ENCODE results near the gene LENG9.
"Not testable (repeated sequence)": the region's sequence is repeated elsewhere in the genome, so short reads cannot be mapped to it uniquely, and the experiment has no call there.

The LENG9 gene

GRCh38 chr19:54463531-54464043, at the start of gene LENG9:
LENG9 (minus strand) TSS chr19:54463778; CDS start chr19:54463526, 252 bp downstream.
- peak; percentile 100 for DNase-seq (ENCODE audit: low spot score)

- DNase-seq (ENCODE audit: low spot score): not testable (repeated sequence)
These were observed 45.8 kb upstream of the LENG9 start for GRCh38 chr19:54509200-54509940.

- not testable (repeated sequence) for DNase-seq (ENCODE audit: low spot score)
These were observed 44.9 kb upstream of the LENG9 start for GRCh38 chr19:54508487-54508886.

DNA sequence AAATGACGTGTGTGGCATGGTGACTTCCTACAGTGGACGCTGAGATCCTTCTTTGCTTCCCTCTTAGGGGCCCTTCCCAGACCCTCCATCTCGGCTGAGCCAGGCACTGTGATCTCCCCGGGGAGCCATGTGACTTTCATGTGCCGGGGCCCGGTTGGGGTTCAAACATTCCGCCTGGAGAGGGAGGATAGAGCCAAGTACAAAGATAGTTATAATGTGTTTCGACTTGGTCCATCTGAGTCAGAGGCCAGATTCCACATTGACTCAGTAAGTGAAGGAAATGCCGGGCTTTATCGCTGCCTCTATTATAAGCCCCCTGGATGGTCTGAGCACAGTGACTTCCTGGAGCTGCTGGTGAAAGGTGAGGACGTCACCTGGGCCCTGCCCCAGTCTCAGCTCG, 44.2 kb upstream of the LENG9 start:
- no peak for DNase-seq (ENCODE audit: low spot score)

DNA sequence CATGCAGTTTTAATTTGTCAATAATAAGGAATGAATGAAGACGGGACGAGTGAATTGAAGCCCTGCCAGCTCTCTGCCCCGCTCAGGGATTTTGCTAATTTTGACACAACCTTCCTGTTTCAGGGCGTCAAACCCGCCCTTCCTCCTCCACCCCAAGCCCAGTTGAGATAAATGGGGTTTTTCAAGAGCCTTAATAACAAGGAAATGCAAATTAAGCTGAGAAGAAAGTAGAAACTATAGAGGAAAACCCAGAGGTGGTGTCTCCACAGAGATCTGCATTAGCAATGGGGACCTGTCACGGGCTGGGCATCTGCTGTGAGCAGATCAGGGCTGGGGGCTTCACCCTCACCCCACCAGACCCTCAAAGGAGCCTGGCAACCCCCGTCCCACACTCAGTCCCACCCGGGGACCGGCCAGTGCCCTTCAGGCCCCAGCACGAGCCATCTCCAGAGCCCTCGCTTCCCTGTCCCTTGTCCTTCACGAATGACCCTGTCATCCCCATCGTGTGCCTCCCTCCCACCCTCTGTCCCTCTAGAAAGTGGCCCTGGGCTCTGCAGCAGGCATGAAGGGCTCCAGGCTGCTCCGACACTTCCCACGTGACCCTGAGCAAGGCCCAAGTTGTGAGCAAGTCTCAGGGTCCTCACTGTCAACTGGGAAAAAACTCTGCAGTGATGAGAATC, 43.6 kb upstream of the LENG9 start:
- DNase-seq (ENCODE audit: low spot score): not testable (repeated sequence)

DNA sequence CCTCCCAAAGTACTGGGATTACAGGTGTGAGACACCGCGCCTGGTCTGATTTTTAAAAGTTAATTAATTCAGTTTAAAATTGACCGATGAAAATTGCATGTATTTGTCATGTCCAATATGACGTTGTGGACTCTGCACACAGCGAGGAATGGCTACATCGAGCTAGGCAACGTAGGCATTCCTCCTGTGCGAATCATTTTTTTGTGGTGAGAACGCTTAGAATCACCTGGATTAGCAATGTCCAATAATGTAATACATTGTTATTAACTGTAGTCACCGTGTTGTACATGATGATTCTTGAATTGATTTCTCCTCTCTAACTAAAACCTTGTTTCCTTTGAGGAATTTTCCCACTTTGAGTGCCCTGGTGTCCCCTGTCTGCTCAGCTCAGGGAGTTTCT, 42.5 kb upstream of the LENG9 start:
- no peak for DNase-seq (ENCODE audit: low spot score)

- not testable (repeated sequence) for DNase-seq (ENCODE audit: low spot score)
These were observed 42.0 kb upstream of the LENG9 start for GRCh38 chr19:54505542-54505941.

- DNase-seq (ENCODE audit: low spot score): no peak
These were observed 39.0 kb upstream of the LENG9 start, which contains the start of gene LAIR2 for GRCh38 chr19:54502518-54503048. LAIR2 (plus strand) TSS chr19:54502831; CDS start chr19:54502919, 88 bp downstream.

DNA sequence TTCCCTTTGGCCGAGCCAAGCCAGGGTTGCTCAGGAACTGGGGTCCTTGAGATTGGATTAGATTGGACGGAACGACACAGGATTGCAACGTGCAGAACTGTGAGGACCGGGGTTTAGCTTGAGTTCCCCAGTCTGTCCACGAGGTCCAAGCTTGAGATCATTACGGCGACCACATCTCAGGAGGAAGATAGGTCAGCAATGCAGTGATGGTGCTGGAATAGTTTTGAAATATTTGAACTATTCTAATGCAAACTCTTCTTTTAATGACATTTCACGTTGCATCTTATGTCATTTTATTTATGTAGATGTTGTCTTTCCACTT, 34.8 kb upstream of the LENG9 start:
- not testable (repeated sequence) for DNase-seq (ENCODE audit: low spot score)

- DNase-seq (ENCODE audit: low spot score): not testable (repeated sequence)
These were observed 34.3 kb upstream of the LENG9 start for GRCh38 chr19:54497747-54498450.

DNA sequence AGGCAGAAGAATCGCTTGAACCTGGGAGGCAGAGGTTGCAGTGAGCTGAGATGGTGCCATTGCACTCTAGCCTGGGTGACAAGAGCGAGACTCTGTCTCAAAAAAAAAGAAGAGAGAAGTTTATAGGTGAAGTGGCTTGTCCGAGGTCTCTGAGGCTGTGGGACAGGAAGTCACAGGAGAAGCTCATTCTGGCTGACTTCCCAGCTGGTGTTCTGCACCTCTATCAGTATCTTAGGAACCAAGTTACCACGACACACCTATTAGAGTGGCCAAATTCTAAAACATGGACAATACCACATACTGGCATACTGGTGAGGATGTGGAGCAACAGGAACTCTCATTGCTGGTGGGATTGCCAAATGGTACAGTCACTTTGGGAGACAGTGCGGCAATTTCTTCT, 31.7 kb upstream of the LENG9 start:
- not testable (repeated sequence) for DNase-seq (ENCODE audit: low spot score)

DNA sequence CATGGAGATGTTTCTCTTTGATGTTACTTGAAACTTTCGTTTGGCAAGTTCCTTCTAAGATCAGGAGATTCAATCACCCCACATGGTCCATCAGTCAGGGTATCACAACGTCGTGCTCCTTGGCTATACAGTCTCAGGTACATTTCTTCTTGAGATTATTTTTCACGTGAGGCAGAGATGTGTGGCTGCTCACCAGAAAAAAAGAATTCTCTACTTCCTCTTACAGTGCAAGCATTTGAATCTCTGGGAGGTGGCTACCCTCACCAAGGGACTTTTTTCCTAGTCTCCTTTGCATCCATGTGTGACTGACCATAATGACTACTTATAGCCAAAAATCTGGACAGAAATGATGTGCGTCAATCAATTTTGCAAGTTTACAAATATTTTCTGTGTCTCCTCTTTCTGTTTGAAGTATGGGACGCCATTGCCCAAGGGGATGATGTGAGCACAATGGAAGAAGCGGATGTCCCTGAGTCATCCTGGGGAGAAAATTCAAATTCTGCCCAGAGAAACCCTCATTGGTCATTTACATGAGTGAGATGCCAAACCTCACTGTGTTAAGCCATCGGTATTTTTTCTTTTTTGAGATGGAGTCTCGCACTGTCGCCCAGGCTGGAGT, 30.5 kb upstream of the LENG9 start:
- no peak for DNase-seq (ENCODE audit: low spot score)

DNA sequence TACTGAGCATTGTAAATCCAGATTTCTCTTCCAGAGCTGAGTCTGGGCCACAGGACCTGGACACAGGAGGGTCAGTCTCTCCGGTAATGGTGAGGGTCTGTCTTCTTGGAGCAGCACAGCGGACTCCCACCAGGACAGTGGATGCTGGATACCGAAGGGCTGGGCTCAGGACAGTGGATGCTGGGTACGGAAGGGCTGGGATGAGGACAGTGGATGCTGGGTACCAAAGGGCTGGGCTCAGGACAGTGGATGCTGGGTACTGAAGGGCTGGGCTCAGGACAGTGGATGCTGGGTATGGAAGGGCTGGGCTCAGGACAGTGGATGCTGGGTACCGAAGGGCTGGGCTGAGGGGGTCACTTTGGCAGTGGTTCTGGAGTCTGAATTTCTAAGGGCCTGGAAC, 29.5 kb upstream of the LENG9 start:
- not testable (repeated sequence) for DNase-seq (ENCODE audit: low spot score)

DNA sequence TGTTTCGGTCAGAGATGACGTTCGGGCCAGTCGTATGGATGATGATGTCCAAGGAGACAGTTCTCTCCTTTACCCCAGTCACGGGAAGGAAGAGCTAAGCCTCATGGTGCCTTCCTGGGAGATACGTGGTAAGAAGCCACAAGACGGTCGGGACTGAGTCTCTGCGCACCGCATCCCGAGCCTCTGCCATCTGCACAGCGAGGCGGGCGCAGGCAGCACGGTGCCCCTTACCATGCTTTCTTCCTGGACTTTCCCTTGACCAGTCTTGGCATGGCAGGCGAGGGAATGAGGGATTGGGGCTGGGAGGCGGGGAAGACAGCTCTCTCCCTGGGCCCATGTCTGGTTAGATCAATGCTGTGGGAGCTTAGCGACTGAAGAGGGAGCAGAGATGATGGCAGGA, 29.0 kb upstream of the LENG9 start:
- no peak for DNase-seq (ENCODE audit: low spot score)

DNA sequence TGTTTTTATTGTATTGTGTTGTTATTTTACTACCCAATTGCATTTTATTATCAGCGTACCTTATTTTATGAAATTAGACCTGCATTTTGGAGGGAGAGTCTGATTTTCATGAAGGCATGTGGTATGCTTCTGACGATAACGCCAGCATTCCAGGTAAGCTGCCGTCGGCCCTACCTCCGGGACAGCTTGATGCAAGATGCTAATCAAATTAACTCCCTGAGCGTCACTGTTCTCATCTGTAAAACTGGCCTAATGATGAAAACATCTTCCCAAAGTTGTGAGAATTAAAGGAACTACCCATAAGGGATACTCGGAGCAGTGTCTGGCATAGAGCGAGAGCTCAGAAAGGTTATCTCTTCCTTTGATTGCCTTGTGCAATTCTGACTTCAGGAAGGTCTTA, 26.2 kb upstream of the LENG9 start:
- DNase-seq (ENCODE audit: low spot score): no peak

DNA sequence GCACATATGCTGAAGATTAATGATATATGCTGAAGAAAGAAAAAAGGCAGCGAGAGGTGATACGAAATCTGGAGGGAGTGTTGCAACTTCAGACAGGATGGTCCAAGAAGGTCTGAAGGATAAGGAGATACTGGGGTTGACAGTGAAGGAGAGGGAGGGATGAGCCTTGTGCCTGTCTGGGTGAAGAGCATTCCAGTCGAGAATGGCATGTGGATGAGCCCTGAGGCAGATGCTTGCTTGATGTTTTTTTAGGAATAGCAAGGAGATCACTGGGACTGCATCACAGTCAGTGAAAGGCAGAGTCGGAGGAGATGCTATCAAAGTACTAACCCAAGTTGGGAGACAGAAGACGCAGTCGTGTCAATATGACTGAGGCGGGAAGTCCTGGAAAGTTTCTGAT, 25.8 kb upstream of the LENG9 start:
- no peak for DNase-seq (ENCODE audit: low spot score)

DNA sequence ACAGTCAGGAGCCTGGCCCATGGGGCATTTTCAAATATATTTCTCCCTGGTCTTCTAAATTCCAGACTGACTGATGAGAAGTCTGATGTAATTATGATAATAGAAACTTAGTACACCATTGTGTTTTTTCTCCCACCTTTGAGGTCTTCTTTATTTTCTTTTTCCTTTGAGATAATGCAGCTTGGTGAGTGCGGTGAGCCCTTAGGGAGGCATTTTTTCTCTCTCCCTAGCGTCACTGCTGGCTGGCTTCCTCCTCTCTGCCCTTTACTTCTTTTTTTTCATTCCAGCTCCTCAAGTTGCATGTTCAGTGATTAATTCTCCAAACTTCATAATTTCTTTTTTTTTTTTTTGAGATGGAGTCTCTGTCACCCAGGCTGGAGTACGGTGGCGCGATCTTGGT, 22.3 kb upstream of the LENG9 start:
- no peak for DNase-seq (ENCODE audit: low spot score)

DNA sequence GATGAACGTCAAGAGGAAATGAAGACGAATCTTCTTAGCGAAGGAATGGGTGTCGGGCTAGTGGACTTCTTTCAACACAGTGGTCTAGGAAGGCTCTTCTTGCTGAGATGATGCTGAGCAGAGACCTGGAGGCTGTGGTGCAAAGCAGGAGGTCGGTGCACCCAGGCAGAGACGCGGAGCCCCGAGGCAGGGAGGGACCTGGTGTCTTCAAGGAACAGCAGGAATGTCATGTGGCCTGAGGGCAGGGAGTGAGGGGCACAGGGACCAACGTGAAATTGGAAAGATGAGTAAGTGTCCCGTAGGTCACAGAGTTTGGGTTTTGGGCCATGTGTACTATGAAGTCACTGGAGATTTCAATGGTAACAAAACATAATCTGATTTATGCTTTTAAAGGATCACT, 20.9 kb upstream of the LENG9 start:
- no peak for DNase-seq (ENCODE audit: low spot score)

DNA sequence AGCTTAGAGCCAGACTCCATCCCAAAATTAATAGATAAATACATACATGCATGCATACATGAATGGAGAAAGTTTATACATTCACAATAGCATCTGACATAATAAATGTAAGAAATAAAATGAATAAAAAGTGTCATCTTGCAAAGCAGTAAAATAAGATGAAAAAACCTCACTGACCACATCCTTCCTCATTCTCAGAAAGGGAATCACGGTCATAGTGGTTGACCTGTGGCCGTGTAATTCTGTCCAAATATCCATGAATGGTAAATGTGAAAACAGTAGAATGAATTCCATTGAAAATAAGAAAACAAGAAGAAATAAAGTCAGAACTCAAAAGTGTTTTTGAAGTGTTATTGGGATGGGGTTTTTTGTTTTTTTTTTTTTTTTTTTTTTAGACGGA, 19.3 kb upstream of the LENG9 start:
- no peak for DNase-seq (ENCODE audit: low spot score)

- DNase-seq (ENCODE audit: low spot score): no peak
These were observed 17.9 kb upstream of the LENG9 start for GRCh38 chr19:54481326-54481930.

GRCh38 chr19:54480051-54480450, 16.5 kb upstream of the LENG9 start:
- DNase-seq (ENCODE audit: low spot score): no peak

All from LoVo (cell line).